Fibroblast of skin of left quadriceps (primary cell): ENCODE measurements around the gene ASTL.
"Not testable (repeated sequence)": the region's sequence is repeated elsewhere in the genome, so short reads cannot be mapped to it uniquely, and the experiment has no call there.

Experiments
- DNase-seq, 2 experiments: peaks; one replicate each; pipeline ENCODE4 v3.0.0-alpha.2; 2013; ENCODE audit warnings: low read depth in 2 of 2

The ASTL gene

GRCh38 chr2:96098900-96099590 is 39.3 kb downstream of the ASTL start:
- no peak for DNase-seq

GRCh38 chr2:96097951-96098823 is 40.1 kb downstream of the ASTL start:
- DNase-seq: no peak

- DNase-seq: no peak
Observed at GRCh38 chr2:96097441-96097840, 40.9 kb downstream of the ASTL start.

GRCh38 chr2:96095116-96095636 is 43.1 kb downstream of the ASTL start:
- DNase-seq: no peak

GRCh38 chr2:96093528-96093927 is 44.8 kb downstream of the ASTL start:
- DNase-seq: no peak

- no peak for DNase-seq
Observed at GRCh38 chr2:96092951-96093350, 45.4 kb downstream of the ASTL start.

GRCh38 chr2:96092573-96092877 is 45.8 kb downstream of the ASTL start:
- no peak for DNase-seq

GRCh38 chr2:96091711-96092572 is 46.4 kb downstream of the ASTL start:
- DNase-seq: no peak

GRCh38 chr2:96091141-96091710 is 47.1 kb downstream of the ASTL start:
- no peak for DNase-seq

- DNase-seq: no peak
Observed at GRCh38 chr2:96090196-96090926, 47.9 kb downstream of the ASTL start.

- no peak for DNase-seq
Observed at GRCh38 chr2:96089356-96090195, 48.7 kb downstream of the ASTL start.

- no peak for DNase-seq
Observed at GRCh38 chr2:96088340-96089335, 49.7 kb downstream of the ASTL start.

- no peak for DNase-seq
Observed at GRCh38 chr2:96087130-96087529, 51.2 kb downstream of the ASTL start.

GRCh38 chr2:96085541-96086355 is 52.6 kb downstream of the ASTL start:
- no peak for DNase-seq

GRCh38 chr2:96084858-96085518 is 53.3 kb downstream of the ASTL start:
- DNase-seq: not testable (repeated sequence)

GRCh38 chr2:96083989-96084857 is 54.1 kb downstream of the ASTL start:
- no peak for DNase-seq
